Gastrocnemius medialis (tissue), 4 donors: Measurements from ENCODE around the gene ECM1. TPM values are rescaled to one million over a fixed set of nuclear protein-coding genes. Genes with fewer than 3 reads are reported as not detected.

Source experiments
- ATAC-seq, 2 donors: fragments of 150-250 bp; one replicate each; pipeline ENCODE4 v1.9.1; 2016
- DNase-seq, 2 donors: peaks; one replicate each; pipeline ENCODE4 v3.0.0-alpha.2; 2019
- H3K27ac ChIP-seq, 4 donors: fragments of 200-600 bp; sonication (generic); 1 replicate in 1 of 4; 2 replicates in 3 of 4; pipeline ENCODE4 v1.5.1; 2016 to 2018; ENCODE audit warnings: mild to moderate bottlenecking in 2 of 4, moderate library complexity in 1 of 4
- H3K27me3 ChIP-seq, 3 donors: fragments of 200-600 bp; sonication (generic) in 2 of 3; 1 replicate in 1 of 3; 2 replicates in 2 of 3; pipeline versions ENCODE4 v1.5.1 to v1.6.0; 2016 to 2019; ENCODE audit warnings: mild to moderate bottlenecking in 1 of 3, moderate library complexity in 1 of 3
- H3K36me3 ChIP-seq, 2 donors: fragments of 200-600 bp; sonication (generic) in 1 of 2; one replicate each; pipeline ENCODE4 v1.5.1; 2017 to 2018
- H3K4me1 ChIP-seq, 2 donors: fragments of 200-600 bp; sonication (generic) in 1 of 2; one replicate each; pipeline ENCODE4 v1.5.1; 2016 to 2017; ENCODE audit warnings: mild to moderate bottlenecking in 2 of 2
- H3K4me3 ChIP-seq, 4 donors: fragments of 200-600 bp; sonication (generic) in 3 of 4; 1 replicate in 1 of 4; 2 replicates in 3 of 4; pipeline ENCODE4 v1.5.1; 2016 to 2019; ENCODE audit warnings: mild to moderate bottlenecking in 2 of 4
- H3K9me3 ChIP-seq, 3 donors: fragments of 200-600 bp; sonication (generic) in 2 of 3; 1 replicate in 1 of 3; 2 replicates in 2 of 3; pipeline ENCODE4 v1.5.1; 2016 to 2019
- POLR2A ChIP-seq, 2 donors: fragments of 450-650 bp; IDR thresholded peaks; one replicate each; pipeline ENCODE4 v1.6.1; 2017; ENCODE audit warnings: antibody characterized with exemption in 2 of 2, mild to moderate bottlenecking in 2 of 2, moderate library complexity in 2 of 2
- in situ Hi-C, 4 donors: fragments of 200-750 bp; cut with MboI; loops; one replicate each; pipeline versions ENCODE4 v1.15.0 to v1.8.0; 2017; ENCODE audit warnings: low sequenced_read_pairs in 4 of 4
- intact Hi-C: fragments of 100-400 bp; cut with DNase I; formaldehyde crosslinking; loops from one replicate; pipeline ENCODE4 v1.15.1; 2023; ENCODE audit warnings: low total_unique reads
- total RNA-seq, 4 donors: library from RNA; depleted of rRNA; stranded (reverse); fragments of >200 nt; gene quantifications; one replicate each; pipeline versions ENCODE4 v1.1.0 to v1.2.3, GENCODE V29; 2016
- TF ChIP-seq, protein P1 (sequence below), 5 experiments: fragments of 450-650 bp in 3 of 5; fragments of 200-600 bp in 2 of 5; sonication (generic) in 2 of 5; IDR thresholded peaks in 4 of 5; conservative IDR thresholded peaks in 1 of 5; 1 replicate in 4 of 5; 2 replicates in 1 of 5; pipeline ENCODE4 v1.5.1; 2016 to 2019; ENCODE audit warnings: antibody characterized with exemption in 5 of 5, mild to moderate bottlenecking in 3 of 5, moderate library complexity in 3 of 5

Gene ECM1
- total RNA-seq, 4 donors from 2014 or later: 1.5 to 8.5 (median 5.6) TPM

DNA sequence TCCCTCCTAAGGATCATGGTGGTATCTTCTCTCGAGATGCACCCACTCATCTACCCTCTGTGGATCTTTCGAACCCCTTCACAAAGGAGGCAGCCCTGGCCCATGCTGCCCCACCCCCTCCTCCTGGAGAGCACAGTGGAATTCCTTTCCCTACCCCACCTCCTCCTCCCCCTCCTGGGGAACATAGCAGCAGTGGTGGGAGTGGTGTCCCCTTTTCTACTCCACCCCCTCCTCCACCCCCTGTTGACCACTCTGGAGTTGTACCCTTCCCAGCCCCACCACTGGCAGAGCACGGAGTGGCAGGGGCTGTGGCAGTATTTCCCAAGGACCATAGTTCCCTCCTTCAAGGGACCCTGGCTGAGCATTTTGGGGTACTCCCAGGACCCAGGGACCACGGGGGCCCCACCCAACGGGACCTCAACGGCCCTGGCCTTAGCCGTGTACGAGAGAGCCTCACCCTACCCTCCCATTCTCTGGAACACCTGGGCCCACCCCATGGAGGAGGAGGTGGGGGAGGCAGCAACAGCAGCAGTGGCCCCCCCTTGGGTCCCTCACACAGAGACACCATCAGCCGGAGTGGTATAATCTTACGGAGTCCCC, 35.2 kb upstream of the ECM1 start:
- no peaks in the 10 kb centered on the region for H3K27me3 ChIP-seq
- ATAC-seq: no peak
- no peak overlapping the region for H3K4me3 ChIP-seq
- peaks cover 0 to 32% of the 10 kb centered on the region in 2 donors for H3K36me3 ChIP-seq
- peak overlapping the region; percentile 82 to 86 (median 84) for H3K27ac ChIP-seq
- H3K4me1 ChIP-seq: peaks cover 48 to 58% of the 10 kb centered on the region in 2 donors
- DNase-seq: no peak
- no peak for TF ChIP-seq POLR2A (IDR thresholded peaks at IDR 0.05)
- in situ Hi-C loops: no loop called here
- no peaks in the 10 kb centered on the region for H3K9me3 ChIP-seq
- intact Hi-C loops: no loop called here

DNA sequence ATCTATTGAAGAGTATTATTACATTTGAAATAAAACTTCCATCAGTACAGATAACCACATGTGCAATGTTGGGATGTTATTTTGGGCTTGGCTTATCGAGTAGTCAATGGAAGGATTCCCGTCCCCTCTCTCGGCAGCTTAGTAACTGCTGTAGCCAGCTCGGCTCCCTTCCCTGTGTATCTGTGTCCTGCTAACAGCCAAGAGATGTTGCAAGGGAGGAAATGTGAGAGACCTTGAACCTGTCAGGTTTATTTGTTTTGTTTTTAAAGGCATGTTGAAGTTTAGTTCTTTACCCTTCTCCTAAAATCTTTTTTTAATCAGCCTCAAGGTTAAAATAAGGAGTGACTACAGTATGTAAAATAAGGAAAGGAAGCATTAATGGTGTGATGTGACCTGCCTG, 34.2 kb upstream of the ECM1 start:
- H3K9me3 ChIP-seq: no peaks in the 10 kb centered on the region
- no peaks in the 10 kb centered on the region for H3K27me3 ChIP-seq
- H3K36me3 ChIP-seq: peaks cover 0 to 32% of the 10 kb centered on the region in 2 donors
- ATAC-seq: peak; percentile 90 to 93
- intact Hi-C loops (no loop called here), in situ Hi-C loops (no loop called here)
- peak; percentile 73 to 85 for DNase-seq
- H3K27ac ChIP-seq: peak overlapping the region; percentile 82 to 86 (median 84)
- peaks cover 57 to 65% of the 10 kb centered on the region in 2 donors for H3K4me1 ChIP-seq
- H3K4me3 ChIP-seq: no peak overlapping the region
- TF ChIP-seq, protein P1, sequence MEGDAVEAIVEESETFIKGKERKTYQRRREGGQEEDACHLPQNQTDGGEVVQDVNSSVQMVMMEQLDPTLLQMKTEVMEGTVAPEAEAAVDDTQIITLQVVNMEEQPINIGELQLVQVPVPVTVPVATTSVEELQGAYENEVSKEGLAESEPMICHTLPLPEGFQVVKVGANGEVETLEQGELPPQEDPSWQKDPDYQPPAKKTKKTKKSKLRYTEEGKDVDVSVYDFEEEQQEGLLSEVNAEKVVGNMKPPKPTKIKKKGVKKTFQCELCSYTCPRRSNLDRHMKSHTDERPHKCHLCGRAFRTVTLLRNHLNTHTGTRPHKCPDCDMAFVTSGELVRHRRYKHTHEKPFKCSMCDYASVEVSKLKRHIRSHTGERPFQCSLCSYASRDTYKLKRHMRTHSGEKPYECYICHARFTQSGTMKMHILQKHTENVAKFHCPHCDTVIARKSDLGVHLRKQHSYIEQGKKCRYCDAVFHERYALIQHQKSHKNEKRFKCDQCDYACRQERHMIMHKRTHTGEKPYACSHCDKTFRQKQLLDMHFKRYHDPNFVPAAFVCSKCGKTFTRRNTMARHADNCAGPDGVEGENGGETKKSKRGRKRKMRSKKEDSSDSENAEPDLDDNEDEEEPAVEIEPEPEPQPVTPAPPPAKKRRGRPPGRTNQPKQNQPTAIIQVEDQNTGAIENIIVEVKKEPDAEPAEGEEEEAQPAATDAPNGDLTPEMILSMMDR (IDR thresholded peaks at IDR 0.05 in 4 of 5, conservative IDR thresholded peaks at IDR 0.05 in 1 of 5): no peak
- no peak for TF ChIP-seq POLR2A (IDR thresholded peaks at IDR 0.05)

DNA sequence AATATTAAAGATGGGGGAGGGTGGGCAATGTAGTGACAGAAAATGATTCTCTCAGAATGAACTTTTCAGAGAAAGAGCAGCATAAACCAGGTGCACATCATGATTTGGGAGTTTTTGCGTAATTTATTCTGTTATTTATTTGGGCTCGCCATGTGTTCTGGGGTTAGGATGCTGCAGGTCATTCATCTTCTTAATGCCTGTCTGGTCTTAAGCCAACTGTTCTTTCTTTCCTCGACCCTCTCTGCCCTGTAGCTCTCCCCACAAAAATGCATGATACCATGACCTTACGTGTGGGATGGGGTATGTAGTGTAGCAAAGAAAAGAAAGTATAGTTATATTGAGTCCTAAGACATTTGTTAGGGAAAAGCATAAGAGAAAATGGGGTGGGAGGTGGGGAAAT, 33.0 kb upstream of the ECM1 start:
- in situ Hi-C loops: no loop called here
- TF ChIP-seq, protein P1 (IDR thresholded peaks at IDR 0.05 in 4 of 5, conservative IDR thresholded peaks at IDR 0.05 in 1 of 5): no peak
- TF ChIP-seq POLR2A (IDR thresholded peaks at IDR 0.05): no peak
- DNase-seq (no peak), ATAC-seq (no peak)
- Histone ChIP-seq H3K27me3 (no peaks in the 10 kb centered on the region), H3K9me3 (no peaks in the 10 kb centered on the region), H3K4me1 (peaks cover 57 to 62% of the 10 kb centered on the region in 2 donors), H3K36me3 (peaks cover 0 to 27% of the 10 kb centered on the region in 2 donors), H3K4me3 (no peak overlapping the region), H3K27ac (peak overlapping the region; percentile 82 to 86 (median 84))
- intact Hi-C loops: no loop called here

DNA sequence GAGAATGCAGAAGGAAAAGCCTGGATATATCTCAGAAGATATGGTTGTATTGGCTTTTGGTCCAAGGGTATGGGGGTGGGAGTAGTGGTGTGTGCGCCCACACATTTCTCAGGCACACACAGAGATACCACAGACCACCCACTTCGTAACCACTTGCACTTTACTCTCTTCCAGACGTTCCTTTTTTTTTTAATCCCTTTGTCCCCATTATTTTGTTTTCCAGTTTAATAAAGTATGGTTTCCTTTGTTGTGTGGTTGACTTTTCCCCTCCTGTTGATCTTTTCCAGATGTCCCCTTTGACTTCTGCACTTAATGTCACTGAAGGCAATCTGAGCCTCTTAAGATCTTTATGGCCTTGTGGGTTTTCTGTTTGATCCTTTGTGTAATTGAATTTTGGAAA, 31.2 kb upstream of the ECM1 start:
- in situ Hi-C loops: no loop called here
- Histone ChIP-seq H3K36me3 (peaks cover 0 to 10% of the 10 kb centered on the region in 2 donors), H3K27ac (peak overlapping the region; percentile 82 to 86 (median 84)), H3K9me3 (no peaks in the 10 kb centered on the region), H3K4me3 (no peak overlapping the region), H3K4me1 (peaks cover 61 to 69% of the 10 kb centered on the region in 2 donors), H3K27me3 (no peaks in the 10 kb centered on the region)
- TF ChIP-seq POLR2A (IDR thresholded peaks at IDR 0.05): no peak
- TF ChIP-seq, protein P1 (IDR thresholded peaks at IDR 0.05 in 4 of 5, conservative IDR thresholded peaks at IDR 0.05 in 1 of 5): no peak
- intact Hi-C loops: loop anchor here (1.0 kb wide), 1 partner anchor 59 kb away; no protein-coding TSS in a partner anchor
- DNase-seq: no peak
- no peak for ATAC-seq

DNA sequence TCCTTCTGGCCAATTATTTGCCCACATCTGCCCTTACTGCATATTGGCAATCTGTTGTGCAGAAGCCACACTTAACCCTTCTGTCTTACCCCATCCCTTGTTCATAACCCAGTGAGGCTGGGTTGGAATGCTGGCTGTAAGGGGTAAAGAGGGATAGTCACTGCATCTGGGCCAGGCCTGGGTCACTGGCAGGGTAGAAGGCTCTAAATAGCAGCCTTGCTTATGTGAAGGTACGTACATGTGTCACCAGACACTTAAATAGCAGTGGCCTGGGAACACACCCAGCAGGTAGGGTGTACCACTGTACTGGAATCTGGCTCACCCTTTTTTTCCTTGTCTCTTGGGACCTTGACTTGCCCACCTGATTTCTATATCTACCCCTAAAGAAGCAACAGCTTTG, 30.6 kb upstream of the ECM1 start:
- peaks cover 61 to 69% of the 10 kb centered on the region in 2 donors for H3K4me1 ChIP-seq
- peak; percentile 77 to 90 for DNase-seq
- no peaks in the 10 kb centered on the region for H3K27me3 ChIP-seq
- TF ChIP-seq POLR2A (IDR thresholded peaks at IDR 0.05): no peak
- TF ChIP-seq, protein P1 (IDR thresholded peaks at IDR 0.05 in 4 of 5, conservative IDR thresholded peaks at IDR 0.05 in 1 of 5): no peak
- peaks cover 0 to 4% of the 10 kb centered on the region in 2 donors for H3K36me3 ChIP-seq
- no peaks in the 10 kb centered on the region for H3K9me3 ChIP-seq
- peak overlapping the region; percentile 82 to 86 (median 84) for H3K27ac ChIP-seq
- no peak overlapping the region for H3K4me3 ChIP-seq
- in situ Hi-C loops (no loop called here), intact Hi-C loops (loop anchor here (1.0 kb wide), 1 partner anchor 58 kb away; no protein-coding TSS in a partner anchor)
- peak; percentile 91 to 93 for ATAC-seq
